GM21717 (cell line): ENCODE measurements around the gene RAP1GAP2.
"Not testable (repeated sequence)": the region's sequence is repeated elsewhere in the genome, so short reads cannot be mapped to it uniquely, and the experiment has no call there.

Experiments used
- ATAC-seq: cut with Tn5 transposase; IDR thresholded peaks from one replicate; pipeline ENCODE4 v1.9.1; 2021; ENCODE audit warnings: mild to moderate bottlenecking, moderate library complexity; ENCODE audit not compliant: unreplicated experiment

RAP1GAP2 gene

DNA sequence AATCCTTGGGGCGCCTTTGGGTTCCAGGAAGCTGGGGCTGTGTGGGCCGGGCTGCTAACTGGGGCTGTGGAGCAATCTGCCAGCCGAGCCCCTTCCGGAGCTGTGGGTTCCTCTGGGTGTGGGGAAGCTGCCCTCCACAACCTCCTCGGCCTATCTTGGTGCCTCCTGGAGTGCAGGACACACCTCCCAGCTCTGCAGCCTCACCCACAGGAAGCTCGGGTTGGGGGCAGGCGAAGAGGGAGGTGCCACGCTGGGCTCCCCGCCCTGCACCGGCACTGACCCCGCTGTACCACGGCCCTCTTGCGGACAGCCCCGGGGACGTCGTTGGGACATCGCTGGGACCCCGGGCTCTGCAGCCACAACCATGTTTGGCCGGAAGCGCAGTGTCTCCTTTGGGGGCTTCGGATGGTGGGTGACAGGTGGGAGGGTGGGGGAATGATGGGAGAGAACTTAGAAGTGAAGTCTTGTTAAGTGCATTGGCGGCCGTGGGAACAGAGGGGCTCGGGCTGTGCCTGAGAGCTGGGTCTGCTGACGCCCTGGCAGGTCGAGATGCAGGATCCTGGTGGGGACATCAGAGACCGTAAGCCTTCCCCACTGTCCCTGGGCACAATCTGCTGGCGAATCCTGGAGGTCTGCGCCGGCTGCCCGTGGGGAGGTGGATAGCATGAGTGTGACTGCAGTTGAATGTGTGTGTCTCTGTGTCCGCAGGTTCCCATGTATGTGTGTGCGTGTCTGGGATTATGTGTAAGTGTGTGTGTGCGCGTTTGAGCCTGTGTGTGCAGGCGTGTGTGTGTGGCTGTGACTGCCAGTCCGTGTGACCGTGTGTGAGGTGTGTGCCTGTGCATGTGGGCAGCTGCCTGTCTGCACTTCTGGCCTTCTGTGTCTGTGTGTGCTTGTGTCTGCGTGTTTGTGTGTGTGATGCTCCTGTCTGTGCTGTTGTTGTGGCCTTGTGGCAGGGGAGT is at the start of gene RAP1GAP2:
RAP1GAP2 (plus strand) TSS at position 275 of the 962 bp plus-strand sequence; CDS start at position 365, 90 bp downstream.
- no peak for ATAC-seq

DNA sequence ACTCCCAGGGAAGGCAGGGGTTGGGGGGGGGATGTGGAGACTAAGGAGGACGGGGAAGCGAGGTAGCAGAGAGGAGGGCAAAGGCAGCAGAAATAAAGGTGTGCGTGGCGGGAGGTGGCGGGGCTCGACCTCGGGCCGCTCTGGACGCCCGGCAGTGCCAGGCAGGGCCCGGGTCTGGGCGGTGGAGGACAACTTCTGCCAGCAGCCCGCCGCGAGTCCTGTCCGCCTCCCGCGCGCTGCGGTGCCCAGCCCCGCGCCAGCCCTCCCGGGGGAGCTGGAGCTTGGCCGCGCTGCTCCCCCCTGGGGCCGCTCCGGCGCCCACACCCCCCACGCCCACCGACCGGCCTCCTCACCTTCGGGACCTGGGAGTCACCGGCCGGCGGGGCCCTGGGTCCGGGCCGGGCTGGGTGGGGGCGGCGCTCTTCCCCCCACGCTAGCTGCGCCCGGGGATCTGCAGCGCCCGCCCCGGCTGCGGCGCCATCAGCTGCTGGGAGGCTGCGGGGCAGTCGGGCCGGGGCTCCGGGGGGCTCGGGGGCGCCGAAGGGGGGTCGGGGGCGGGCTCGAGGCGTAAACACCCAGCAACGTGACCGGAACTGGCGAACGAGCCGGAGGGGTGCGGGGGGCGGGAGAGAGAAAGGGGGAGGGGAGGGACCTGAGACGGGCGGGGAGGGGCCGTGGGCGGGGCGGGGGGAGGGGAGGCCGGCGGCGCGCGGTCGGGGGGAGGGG is 47.0 kb upstream of the RAP1GAP2 start, which contains the start of gene CCDC92B:
CCDC92B (minus strand) TSS at position 595 of the 726 bp plus-strand sequence. CDS start 14,507 bp downstream, outside the sequence.
- no peak for ATAC-seq

DNA sequence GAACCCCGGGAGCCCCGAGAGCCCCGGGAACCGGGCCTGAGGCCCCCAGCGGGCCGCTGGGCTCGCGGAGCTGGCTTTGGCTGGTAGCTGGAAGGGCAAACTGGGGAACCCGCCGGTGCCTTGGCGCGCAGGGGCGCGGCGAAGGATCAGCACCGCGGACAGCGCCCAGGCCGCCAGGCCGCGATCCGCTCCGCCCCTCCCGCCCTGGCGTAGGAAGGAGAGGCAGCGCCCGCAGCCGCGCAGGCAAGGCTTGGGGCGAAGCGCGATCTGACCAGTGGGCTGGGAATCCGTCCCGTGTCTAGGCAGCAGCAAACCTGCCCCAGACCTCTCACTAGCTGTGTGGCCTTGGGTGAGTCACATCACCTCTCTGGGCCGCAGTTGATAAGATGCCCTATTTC is 46.5 kb upstream of the RAP1GAP2 start:
- no peak for ATAC-seq

DNA sequence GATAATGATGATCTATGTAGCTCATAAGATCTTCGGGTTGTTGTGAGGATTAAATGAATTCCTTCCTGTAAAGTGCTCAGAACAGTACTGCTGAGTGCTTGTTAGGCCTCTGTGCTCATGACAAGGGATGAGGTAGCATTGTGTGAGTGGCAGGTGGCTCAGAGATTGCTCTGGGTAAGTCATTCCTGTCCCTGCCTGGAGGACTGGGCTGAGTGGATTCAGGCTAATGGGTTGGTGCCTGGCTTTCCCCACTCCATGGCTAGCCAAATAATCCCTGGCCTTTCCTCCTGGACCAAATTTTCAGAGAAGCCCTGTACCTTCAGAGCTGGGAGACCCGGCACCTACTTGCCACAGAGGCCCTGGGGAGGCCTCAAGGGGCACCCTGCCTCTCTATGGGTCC is 45.5 kb upstream of the RAP1GAP2 start:
- ATAC-seq = no peak

DNA sequence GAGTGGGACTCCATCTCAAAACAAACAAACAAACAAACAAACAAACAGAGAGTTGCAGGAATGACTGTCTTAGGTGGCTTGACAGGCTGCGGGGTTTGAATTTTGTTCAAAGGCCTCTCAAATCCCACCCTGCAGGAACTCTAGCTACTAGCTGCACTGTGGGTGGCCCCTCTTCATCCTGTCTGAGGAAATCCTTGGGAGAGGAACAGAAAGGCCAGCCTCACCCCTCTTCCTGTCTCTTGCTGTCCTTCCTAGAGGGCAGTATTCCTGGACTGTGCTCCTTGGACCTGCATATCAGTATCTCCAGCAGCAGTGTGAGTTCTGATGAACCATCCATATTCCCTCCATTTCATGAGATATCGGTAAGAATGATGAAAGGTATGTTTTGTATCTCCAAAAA is 44.7 kb upstream of the RAP1GAP2 start:
- no peak for ATAC-seq

DNA sequence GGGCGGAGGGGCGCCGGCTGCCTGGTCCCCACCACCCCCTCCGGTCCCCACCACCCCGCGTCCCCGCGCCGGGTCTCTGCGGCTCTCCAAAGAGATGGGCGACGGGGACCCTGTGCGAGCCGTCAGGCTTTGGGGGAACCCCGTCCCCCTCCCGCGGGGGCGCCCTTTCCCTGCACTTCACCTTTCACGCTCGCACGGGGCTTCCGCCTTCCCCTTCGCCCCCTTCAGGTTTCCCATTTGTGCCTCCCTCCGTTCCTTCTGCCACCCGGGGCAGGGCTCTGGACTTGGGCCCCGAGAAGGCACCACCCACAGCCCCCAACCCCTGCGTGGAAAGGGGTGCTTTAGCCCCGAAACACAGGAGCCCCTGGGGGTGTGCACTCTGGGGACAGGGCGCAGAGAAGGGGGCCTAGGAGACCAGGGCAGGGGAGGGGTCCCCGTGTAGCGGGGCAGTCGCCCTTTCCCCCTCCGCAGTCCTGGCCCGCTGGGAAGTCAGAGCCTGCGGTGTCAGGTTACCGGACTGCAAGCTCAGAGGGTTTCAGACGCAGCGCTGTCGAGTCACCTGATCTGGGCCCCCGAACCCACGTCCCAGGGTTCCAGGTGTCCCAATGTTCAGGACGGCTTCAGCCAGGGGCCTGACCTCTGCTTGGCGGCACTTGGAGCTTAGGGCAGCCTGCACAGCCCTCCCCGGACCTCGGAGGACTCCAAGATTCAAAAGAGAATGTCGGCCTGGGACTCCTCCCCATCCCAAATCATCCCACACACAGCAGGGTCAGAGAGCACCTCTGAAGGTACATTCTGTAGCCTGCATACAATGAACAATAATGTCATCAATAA is 40.1 kb upstream of the RAP1GAP2 start:
- no peak for ATAC-seq

DNA sequence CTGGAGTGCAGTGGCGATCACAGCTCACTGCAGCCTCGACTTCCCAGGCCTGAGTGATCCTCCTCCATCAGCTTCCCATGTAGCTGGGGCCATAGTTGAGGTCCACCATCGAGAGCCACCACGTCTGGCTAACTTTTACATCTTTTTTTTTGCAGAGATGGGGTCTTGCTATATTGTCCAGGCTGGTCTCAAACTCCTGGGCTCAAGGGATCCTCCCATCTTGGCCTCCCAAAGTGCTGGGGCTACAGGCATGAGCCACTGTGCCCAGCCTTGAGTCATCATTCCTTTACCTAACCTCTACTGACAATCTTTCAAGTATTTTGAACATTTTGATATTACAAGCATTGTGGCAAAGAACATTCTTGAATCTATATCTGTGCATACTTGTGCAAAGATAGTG is 37.4 kb upstream of the RAP1GAP2 start:
- ATAC-seq = no peak

DNA sequence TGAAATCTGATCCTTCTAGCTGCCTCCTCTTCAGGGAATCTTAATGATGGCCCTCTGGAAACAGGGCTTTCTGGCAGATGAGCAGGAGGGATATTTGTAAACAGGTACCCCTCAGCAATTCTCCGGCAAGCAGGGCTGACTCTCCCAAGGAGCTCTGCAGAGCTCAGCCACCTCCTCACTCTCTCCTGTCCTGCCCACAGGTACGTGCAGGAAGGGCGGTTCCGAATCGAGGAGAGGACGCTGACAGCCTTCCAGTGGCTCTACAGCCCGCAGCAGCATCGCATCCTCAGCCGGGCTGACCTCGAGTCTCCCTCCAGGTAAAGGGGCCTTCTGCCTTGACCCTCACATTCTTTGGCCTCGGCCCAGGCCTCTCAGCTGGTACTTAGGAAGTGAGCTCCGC is 26.1 kb upstream of the RAP1GAP2 start:
- ATAC-seq = no peak

DNA sequence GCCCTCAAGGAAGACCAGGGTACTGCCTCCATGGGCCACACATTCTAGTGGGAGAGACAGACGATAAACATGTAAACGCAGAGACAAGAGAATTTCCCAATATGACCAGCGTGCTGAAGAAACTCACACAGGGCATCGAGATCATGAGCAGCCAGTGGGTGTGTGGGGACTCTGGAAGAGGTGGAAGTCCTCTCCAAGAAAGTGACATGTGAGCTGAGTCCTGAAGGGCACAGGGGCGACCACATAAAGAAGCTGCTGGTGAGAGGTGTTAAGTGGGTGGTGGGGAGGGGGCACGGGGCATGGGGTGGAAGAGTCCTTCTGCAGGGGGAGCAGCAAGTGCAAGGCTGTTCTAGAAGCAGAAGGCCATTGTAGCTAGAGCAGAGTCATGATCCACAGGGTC is 21.0 kb upstream of the RAP1GAP2 start:
- no peak for ATAC-seq

DNA sequence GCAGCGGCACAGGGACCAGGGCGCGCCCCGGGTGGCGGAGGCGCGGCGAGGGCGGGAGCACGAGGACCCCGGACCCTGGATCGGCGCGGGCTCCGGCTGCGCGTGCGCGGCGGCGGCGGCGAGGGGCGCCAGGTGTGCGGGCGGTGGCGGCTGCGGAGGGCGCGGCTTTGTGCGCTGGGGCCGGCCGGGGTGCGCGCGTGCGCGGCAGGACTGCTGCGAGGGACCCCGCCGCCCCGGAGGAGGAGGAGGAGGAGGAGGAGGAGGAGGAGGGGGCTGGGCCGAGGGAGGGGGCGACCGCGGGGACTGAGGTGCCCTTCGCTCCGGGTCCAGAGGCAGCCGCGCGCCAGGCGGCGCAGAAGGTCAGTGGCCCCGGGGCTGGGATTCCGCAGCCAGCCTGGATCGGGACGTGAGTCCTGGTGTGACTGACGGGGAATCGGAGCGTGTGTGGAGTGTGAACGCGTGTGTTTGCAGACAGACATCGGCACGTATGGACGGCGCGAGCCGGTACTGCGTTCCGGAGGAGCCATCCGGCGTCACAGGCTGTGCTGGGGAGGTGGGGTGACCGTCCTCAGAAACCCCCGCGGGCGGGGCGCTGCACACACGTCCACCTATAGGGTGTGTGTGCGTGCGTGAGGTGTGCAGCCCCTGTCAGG is 19.5 kb upstream of the RAP1GAP2 start:
- no peak for ATAC-seq

DNA sequence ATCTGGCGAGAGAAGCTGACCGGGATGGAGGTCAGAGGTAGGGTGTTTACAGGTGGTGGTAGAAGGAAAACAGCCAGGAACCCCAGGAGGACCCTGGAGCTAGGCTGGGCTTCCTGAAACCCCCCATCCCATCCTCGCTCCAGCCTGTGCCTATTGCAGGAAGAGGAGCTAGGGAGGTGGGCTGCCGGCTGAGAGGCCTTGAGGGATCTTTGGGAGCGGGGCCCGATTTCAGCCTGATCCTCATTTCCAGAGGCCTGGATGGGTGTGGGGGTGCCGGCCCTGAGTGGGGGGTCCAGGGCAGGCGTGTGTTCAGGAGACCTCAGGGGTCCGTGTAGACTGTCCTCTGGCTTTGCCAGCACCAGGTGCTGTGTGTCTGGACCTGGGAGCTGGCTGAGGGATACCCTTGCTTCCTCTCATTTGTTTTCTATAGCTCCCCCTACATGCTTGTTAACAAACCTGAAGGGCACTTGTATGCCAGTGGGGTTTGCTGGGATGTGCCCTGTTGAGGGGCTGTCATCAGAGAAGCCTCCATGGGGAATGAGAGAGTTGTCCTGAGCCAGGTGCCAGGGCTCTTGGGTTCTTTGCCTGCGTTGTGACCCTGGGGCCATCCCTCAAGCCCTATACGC is 18.9 kb upstream of the RAP1GAP2 start:
- no peak for ATAC-seq

DNA sequence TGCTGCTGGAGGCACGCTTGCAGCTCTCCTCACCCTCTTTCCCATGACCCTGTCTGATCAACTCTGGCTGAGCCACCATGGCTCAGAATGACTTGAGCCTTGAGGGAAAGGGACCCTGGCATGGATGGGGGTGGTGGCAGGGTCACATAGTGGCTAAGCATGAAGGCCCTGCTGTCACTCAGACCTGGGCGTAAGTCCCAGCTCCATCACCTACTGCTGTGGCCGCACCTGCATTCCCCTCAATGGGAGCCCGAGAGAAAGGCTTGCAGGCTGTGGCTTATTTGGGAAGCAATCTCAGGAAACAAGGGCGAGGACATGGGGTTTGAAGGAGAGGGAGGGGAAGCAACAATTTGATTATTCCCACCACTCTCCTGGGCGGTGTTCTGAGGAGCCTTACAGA is 17.7 kb upstream of the RAP1GAP2 start:
- no peak for ATAC-seq

DNA sequence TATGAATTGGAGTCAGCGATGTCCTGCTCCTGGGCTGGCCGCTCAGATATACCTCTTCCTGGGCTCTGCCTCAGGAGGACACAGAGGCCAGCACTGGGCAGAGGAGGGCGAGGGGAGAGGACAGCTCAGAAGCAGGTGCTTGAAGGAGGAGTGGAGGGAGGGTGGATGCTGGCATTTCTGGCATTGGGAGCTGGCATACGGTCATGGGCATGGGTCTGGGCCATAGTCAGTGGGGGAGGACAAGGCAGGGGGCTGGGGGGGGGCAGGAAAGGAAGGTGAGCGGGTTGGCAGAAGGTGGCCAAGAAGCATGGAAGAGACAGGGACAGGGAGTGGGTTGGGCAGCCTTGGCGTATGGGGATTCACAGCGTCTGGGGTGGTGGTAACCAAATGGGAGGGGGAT is 16.7 kb upstream of the RAP1GAP2 start:
- ATAC-seq = no peak

DNA sequence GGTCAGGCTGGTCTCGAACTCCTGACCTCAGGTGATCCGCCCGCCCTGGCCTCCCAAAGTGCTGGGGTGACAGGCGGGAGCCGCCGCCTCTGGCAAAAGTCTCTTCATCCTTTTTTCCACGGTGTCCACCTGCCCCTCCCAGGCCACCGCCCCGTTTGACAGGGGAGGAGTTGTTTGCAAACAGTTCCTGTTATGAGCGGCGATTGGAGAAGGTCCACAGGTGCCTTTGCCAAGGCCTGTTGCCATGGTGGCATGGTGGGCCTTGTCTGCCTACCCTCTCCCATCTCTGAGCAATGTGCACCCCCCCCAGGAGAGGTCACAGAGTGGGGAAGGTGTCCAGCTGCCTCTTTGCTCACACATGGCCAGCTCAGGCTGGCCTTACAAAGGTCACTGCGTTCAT is 16.0 kb upstream of the RAP1GAP2 start:
- no peak for ATAC-seq

DNA sequence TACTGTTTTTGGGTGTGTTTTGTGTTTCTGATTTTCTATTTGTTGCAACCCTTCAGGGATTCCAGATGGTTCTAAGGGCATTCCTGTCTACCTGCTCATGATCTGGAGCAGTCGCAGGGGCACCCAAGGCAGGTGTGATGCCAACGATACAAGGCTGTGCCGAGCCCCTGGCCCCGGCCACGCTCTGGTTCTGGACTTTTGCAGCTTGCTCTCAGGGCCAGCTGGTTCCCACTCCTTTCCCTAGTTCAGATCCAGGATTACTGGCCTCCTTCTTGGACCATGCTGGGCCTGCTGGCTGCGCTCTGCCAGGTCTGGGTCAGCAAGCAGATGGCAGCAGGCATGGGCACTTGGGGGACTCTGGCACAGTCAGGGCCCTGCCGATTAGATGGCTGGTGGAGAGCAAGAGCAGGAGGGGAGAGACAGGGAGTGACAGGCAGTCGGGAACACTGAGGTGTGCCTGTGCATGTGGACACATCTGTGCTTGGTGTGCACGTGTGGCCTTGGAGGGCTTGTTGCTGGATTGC is 15.2 kb upstream of the RAP1GAP2 start:
- no peak for ATAC-seq

DNA sequence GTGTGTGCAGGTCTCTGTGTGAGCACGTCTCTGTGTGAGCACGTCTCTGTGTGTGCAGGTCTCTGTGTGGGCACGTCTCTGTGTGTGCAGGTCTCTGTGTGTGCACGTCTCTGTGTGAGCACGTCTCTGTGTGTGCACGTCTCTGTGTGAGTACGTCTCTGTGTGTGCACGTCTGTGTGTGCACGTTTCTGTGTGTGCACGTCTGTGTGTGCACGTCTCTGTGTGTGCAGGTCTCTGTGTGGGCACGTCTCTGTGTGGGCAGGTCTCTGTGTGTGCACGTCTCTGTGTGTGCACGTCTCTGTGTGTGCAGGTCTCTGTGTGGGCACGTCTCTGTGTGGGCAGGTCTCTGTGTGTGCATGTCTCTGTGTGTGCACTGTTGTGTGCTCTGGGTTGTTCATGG is 14.6 kb upstream of the RAP1GAP2 start:
- ATAC-seq = not testable (repeated sequence)

DNA sequence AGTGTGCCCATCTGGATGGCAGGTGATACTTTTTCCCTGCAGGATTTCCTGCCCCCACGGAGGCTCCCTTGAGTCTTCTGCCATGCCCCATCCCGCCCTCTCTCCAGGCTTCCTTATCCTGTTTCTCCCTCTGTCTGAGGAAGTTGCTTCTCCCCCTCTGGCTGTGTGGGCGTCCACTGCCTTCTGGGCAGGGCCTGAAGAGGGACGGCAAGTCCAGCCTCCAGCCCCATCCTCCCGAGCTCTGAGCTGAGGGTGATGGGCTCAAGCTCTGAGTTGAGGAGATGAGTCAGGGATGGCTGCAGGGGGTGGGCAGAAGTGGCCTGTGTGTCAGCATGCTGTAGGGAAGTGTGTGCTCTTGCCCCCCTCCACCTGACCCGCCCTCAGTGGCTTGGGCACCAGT is 14.2 kb upstream of the RAP1GAP2 start:
- no peak for ATAC-seq

DNA sequence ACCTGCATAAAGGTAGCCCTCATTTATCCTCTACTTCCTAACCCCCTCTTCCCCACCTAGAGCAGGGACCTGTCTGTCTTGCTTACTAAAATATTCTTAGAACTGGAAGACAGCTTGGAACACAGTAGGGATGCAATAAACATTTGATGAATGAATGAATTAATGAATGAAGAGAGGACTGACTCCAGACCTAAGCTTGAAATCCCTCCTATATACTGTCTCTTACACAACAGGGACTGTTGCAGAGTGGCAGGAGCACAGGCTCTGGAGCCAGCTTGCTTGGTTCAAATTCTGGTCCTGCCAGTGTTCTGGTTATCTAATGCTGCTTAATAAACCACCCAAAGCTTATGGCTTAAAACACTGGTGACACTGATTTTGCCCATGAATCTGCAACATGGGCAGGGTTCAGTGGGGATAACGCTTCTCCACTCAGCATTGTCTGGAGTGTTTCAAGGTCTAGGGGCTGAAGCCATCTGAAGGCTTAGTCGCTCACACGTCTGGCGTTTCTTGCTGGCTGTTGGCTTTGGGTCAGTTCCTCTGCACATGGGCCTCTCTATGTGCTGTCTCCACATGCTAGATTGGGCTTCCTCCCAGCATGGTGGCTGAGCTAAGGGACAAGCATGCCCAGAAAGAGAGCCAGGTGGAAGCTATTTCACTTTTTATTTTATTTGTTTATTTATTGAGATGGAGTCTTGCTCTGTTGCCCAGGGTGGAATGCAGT is 12.8 kb upstream of the RAP1GAP2 start:
- ATAC-seq = no peak

DNA sequence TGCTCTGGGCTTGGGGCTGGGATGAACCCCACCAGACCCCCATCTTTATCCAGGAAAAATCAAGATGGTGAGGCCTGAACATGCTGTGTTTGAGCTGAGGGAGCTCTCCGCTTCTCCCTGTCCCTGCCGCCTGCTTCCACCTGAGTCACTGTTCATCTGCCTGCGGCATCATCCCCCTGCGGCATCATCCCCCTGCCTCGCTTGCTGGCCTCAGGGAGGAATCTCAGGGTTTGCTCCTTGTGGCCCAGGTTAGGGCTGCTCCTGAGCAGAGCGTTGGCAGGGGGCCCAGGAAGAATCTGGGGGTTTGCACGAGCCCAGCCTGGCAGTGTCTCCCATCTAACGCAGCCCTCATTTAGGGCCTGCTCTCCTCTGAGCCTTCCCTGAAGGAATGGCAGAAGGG is 11.4 kb upstream of the RAP1GAP2 start:
- no peak for ATAC-seq
